ENCODE results near the gene SLC19A1. TPM values are rescaled to one million over a fixed set of nuclear protein-coding genes. Genes with fewer than 3 reads are reported as not detected.

Gene SLC19A1
- polyA plus RNA-seq, 5 donors: 22.7 to 36.4 (median 24.4) TPM

- DNase-seq: peak in 1 of 2 donors; percentile 22
These were observed 86.3 kb downstream of the SLC19A1 start for GRCh38 chr21:45455674-45456583.

- DNase-seq: peak; percentile 47 to 70
These were observed 87.1 kb downstream of the SLC19A1 start for GRCh38 chr21:45454926-45455673.

DNA sequence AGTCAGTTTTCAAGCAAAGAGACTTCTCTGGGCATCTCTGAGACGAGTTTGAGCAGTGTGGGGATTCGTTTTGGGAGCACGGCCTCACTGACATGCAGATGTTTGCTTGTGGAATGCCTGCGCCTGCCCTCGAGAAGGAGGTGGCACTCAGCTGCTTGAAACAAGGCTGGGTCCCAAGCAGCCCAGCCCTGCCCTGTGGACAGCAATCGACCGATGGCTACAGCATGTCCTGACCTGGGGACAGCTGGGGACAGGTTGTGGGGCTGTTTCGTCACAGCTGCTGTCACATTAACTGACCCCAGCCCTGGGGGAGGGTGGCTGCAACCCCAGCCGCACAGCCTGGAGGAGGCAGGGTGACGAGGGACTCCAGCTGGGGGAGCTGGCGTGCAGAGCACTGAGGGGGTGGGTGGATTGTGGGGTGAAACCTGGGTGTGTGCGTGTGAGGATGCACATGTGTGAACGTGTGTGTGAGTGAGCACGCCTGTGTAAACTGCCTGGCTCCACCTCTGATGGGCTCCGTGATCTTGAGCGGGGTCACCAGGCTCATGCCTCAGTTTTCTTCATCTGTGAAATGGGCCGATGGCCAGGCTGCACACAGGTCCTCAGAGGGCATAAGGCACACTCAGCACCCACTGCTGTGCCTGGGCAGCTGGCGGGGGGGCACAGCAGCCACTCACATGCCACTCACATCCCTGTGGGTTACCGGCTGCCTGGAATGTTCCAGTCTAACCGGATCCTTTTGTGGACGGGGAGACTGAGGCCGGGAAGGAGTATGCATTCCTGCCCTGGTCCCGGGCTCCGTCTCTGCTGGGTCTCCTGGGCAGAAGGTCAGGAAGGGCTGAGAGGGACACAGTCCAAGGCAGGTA lies 87.9 kb downstream of the SLC19A1 start:
- DNase-seq: peak; percentile 45 to 49

DNA sequence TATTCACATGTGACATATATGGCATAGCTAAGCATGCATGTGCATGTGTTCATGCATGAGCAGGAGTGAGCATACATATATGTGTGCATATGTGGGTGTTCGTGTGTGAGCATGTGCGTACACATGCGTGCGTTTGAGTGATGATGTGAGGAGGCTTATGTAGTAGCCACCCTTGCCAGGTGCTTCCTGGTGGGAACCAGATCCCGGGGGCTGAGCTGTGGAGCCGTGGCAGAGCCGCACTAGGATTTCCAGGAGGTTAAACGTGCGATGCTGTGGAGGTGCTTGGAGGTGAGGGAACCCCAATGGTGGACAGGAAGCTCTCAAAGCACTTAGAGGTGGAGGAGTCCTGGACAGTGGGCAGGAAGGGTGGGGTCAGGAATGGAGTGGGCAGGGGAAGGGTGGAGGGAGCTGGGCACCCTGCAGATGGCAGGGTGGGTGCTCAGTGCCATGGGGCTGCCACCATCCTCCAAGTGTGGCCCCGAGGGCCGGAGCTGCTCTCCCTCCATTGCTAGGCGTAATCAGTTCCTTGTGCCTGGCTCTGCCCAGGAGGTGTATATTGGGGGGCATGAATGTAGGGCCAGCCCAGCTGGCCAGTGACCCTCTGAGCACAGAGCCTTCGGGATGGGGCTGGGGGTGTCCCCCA lies 88.8 kb downstream of the SLC19A1 start:
- DNase-seq: no peak

- no peak for DNase-seq
These were observed 89.4 kb downstream of the SLC19A1 start for GRCh38 chr21:45452696-45453307.

DNA sequence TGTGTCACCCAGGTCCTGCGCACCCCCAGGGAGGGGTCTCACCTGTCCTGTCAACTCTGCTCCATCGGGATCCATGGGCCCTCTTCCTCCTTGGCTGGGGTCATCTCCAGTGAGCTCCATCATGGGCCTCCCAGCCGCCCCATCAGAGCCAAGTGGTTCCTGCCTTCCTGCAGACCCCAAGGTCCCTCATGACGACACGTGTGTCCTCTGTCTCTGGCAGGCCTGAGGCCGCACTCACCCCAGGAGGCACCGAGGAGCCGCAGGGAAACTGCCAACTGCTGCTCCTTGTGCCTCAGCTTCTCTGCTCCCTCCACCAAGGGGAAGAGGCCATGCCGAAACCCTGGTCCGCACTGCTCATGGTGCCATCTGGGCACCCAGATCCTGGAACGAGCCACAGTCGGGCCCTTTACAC lies 90.5 kb downstream of the SLC19A1 start:
- no peak for DNase-seq

GRCh38 chr21:45451091-45451740 lies 91.0 kb downstream of the SLC19A1 start:
- no peak for DNase-seq

GRCh38 chr21:45450423-45451090 lies 91.7 kb downstream of the SLC19A1 start:
- DNase-seq: no peak

GRCh38 chr21:45449658-45450422 lies 92.4 kb downstream of the SLC19A1 start:
- no peak for DNase-seq

DNA sequence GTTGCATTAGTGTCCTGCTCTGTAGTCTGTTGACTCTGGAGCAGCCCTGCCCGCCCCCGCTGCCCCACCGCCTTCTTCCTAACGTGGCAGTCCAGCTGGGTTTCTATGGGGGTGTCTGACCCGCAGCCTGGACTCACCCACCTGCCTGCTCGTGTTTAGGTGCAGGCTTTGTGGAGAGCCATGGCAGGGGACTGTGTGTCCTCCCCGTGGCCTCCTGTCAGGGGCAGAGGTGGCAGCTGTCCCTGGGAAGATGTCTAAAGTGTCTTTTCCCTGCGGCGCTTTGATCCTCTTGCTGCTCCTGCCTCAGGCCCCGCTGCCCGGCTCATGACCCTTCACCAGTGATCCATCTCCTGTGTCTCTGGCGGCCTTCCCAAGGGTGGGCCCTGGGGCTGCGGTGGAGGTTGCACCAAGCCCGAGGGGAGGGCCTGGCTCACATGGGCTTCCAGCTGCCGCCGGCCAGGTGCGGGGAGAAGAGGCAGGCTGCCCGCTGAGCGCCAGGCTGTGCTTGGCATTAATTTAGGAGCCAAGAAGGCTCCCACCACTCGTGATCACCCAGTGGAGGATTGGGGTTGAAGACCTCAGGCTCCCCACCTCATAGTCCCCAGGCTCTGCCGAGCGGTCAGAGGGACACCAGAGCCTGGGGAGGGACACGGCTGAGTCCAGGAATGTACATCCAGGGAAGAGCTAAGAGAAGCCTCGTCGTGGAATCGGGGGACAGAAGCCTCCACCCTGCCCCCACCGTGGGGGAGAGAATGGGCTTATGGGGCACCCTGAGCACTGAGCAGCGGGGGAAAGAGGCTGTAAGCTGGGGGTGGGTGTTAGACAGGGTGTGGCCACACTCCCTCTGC lies 93.2 kb downstream of the SLC19A1 start:
- DNase-seq: no peak

- no peak for DNase-seq
These were observed 93.9 kb downstream of the SLC19A1 start for GRCh38 chr21:45448283-45448809.

Other genes starting within 250 kb of the SLC19A1 start
- 100 to 1,000 TPM in 1 of 5 donors, 10 to 100 TPM in 4; 31.9 to 103 (median 57.3) TPM for gene COL18A1, start 137.3 kb downstream of the SLC19A1 start, polyA plus RNA-seq (ENCODE audit: insufficient read depth in 1 of 5, insufficient read length in 5 of 5, low replicate concordance in 1 of 5)
- 1 to 10 TPM; 1.9 to 2.8 (median 2.2) TPM for gene PCBP3, start 101.3 kb upstream of the SLC19A1 start, polyA plus RNA-seq (ENCODE audit: insufficient read depth in 1 of 5, insufficient read length in 5 of 5, low replicate concordance in 1 of 5)